HG03439 (cell line): ENCODE results near the gene MRPS34.

ENCODE experiments used
- ATAC-seq: cut with Tn5 transposase; IDR thresholded peaks from one replicate; pipeline ENCODE4 v1.9.1; 2021; ENCODE audit warnings: mild to moderate bottlenecking, moderate library complexity; ENCODE audit not compliant: unreplicated experiment

MRPS34 gene

GRCh38 chr16:1731603-1732002 is 41.3 kb downstream of the MRPS34 start:
- no peak for ATAC-seq

DNA sequence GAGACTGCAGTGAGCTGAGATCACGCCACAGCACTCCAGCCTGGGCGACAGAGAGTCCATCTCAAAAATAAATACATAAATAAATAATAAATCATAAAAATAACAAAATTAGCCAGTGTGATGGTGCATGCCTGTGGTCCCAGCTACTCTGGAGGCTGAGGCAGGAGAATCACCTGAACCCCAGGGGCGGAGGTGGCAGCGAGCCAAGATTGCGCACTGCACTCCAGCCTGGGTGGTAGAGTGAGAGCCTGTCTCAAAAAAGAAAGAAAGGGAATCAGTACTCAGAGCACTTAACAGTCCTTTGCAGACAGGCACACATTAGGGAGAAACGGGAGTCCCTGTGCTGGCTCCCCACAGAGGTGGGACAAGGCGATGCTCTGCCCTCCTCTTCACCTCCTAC is 41.9 kb downstream of the MRPS34 start:
- ATAC-seq, result no peak

- no peak for ATAC-seq
Observed at GRCh38 chr16:1729445-1729844, 43.5 kb downstream of the MRPS34 start.

DNA sequence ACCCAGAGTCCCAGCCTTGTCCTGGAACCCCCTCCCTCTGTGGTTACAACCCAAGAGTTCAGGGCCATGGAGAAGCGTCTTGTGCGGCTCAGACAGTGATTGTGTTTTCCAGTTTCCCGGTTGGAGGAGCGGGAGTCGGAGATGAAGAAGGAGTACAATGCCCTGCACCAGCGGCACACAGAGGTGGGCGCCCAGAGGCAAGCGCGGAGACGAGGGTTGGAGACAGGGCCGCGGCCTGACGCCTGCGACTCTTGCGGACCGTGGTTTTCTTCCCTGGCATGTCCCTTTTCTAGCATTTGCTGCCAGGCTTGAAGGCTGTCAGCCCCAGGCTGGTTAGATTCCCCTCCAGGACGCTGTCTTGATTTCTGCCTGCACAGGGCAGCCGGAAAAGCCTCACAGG is 43.9 kb downstream of the MRPS34 start:
- no peak for ATAC-seq

DNA sequence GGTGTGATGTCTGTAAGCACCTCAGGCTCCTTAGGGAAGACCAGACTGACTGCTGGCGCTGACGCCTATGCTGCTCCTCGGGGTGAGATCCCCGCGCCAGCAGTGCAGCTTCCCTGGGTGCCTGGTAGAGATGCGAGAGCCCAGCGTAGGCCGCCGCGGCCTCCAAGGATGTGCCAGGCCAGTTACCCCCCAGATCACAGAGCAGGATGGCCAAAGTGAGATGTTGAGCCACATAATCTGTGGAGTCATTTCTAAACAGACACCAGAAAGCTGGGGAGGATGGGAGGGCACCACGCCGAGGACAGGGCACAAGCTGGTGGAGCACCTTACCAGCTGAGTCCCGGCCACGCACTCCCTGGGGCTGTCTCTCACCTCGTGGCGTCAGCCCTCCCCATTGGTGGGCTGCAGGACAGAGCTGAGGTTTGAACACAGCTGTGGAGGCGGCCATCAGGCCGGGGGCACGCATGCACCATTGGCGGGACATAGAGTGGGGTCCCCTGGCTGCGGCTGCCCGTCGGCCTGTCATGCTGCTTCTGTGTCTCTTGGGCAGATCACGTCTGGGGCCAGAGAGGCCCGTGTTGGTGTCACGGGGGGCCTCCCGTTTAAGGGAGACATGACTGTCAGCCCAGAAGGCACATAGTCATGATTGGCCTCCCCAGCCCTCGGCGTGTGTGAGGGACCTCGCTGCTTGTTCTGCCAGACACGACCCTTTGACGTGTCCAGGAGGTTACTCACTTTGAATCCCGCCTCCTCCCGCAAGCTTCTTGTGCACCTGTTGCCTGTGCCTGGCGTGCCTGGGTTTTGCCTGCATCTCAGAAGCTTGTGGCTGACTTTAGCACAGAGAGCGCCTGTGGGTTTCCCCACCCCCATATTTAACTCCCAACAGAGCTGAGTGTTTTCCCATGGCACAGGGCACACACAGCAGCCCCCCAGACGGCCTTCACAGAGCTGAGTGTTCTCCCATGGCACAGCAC is 45.0 kb downstream of the MRPS34 start:
- no peak for ATAC-seq

- no peak for ATAC-seq
Observed at GRCh38 chr16:1726661-1727502, 46.1 kb downstream of the MRPS34 start.

DNA sequence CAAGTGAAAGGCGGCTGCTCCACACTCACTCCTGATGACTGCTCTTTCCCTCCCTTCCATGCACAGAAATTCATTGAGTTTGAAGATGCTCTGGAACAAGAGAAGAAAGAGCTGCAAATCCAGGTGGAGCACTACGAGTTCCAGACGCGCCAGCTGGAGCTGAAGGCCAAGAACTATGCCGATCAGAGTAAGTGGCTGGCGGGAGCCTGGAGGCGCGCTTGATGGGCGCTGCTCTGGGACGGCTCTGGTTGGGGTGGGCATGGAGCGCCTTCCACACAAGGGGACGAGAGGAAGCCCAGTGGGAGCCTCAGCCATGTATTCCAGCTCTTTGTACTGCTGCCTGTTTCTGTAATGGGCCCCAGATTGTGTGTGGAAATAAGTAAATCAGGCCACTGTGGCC is 48.4 kb downstream of the MRPS34 start:
- ATAC-seq, result no peak

- ATAC-seq, result no peak
Observed at GRCh38 chr16:1723450-1724147, 49.3 kb downstream of the MRPS34 start.
